NCI-H187 (cell line): Measurements from ENCODE around the gene GFER.
A peak's percentile ranks its signal among the peaks of the same experiment; 100 is the strongest.
"Not testable (repeated sequence)": the region's sequence is repeated elsewhere in the genome, so short reads cannot be mapped to it uniquely, and the experiment has no call there.

Experiments used
- DNase-seq, 2 experiments: peaks; one replicate each; lab custom pipeline; 2025; lab: John Stamatoyannopoulos, UW

The GFER gene

GRCh38 chr16:2026461-2027023 lies 42.5 kb downstream of the GFER start, which contains the start of gene NHERF2:
NHERF2 (plus strand) TSS chr16:2026902; CDS start chr16:2027006, 104 bp downstream.
- DNase-seq, result peak in 1 of 2 experiments; percentile 53

GRCh38 chr16:2027024-2028010 lies 43.3 kb downstream of the GFER start:
- no peak for DNase-seq

- no peak for DNase-seq
Measured at GRCh38 chr16:2028146-2028545, 44.2 kb downstream of the GFER start.

- peak; percentile 40 to 51 for DNase-seq
Measured at GRCh38 chr16:2028620-2029220, 44.7 kb downstream of the GFER start.

GRCh38 chr16:2029350-2029749 lies 45.4 kb downstream of the GFER start:
- no peak for DNase-seq

GRCh38 chr16:2030036-2030435 lies 46.0 kb downstream of the GFER start:
- DNase-seq, result no peak

GRCh38 chr16:2031081-2031577 lies 47.1 kb downstream of the GFER start:
- DNase-seq, result no peak

- DNase-seq, result no peak
Measured at GRCh38 chr16:2032285-2033056, 48.5 kb downstream of the GFER start.

GRCh38 chr16:2033057-2033908 lies 49.3 kb downstream of the GFER start:
- DNase-seq, result no peak

- DNase-seq, result not testable (repeated sequence)
Measured at GRCh38 chr16:2033909-2034695, 50.1 kb downstream of the GFER start.

GRCh38 chr16:2034696-2035430 lies 50.9 kb downstream of the GFER start:
- DNase-seq, result no peak

- peak; percentile 30 to 43 for DNase-seq
Measured at GRCh38 chr16:2035431-2036199, 51.6 kb downstream of the GFER start.

GRCh38 chr16:2036200-2036966 lies 52.4 kb downstream of the GFER start:
- no peak for DNase-seq

GRCh38 chr16:2037115-2037514 lies 53.1 kb downstream of the GFER start:
- DNase-seq, result no peak
